GM12801 (cell line): ENCODE results near the gene FAM167B.

ENCODE experiments used
- TF ChIP-seq, protein P1 (sequence below): IDR thresholded peaks from one replicate; pipeline ENCODE4 v1.5.1; 2011; ENCODE audit warnings: control low read depth; ENCODE audit not compliant: insufficient read length; ENCODE audit errors: extremely low read depth

The FAM167B gene

GRCh38 chr1:32274646-32275340 lies 27.8 kb downstream of the FAM167B start:
- TF ChIP-seq, protein P1, sequence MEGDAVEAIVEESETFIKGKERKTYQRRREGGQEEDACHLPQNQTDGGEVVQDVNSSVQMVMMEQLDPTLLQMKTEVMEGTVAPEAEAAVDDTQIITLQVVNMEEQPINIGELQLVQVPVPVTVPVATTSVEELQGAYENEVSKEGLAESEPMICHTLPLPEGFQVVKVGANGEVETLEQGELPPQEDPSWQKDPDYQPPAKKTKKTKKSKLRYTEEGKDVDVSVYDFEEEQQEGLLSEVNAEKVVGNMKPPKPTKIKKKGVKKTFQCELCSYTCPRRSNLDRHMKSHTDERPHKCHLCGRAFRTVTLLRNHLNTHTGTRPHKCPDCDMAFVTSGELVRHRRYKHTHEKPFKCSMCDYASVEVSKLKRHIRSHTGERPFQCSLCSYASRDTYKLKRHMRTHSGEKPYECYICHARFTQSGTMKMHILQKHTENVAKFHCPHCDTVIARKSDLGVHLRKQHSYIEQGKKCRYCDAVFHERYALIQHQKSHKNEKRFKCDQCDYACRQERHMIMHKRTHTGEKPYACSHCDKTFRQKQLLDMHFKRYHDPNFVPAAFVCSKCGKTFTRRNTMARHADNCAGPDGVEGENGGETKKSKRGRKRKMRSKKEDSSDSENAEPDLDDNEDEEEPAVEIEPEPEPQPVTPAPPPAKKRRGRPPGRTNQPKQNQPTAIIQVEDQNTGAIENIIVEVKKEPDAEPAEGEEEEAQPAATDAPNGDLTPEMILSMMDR, result no peak

- TF ChIP-seq, protein P1, result no peak
These were observed 28.4 kb downstream of the FAM167B start for GRCh38 chr1:32275424-32275823.

- TF ChIP-seq, protein P1, result no peak
These were observed 29.2 kb downstream of the FAM167B start for GRCh38 chr1:32276032-32276782.

DNA sequence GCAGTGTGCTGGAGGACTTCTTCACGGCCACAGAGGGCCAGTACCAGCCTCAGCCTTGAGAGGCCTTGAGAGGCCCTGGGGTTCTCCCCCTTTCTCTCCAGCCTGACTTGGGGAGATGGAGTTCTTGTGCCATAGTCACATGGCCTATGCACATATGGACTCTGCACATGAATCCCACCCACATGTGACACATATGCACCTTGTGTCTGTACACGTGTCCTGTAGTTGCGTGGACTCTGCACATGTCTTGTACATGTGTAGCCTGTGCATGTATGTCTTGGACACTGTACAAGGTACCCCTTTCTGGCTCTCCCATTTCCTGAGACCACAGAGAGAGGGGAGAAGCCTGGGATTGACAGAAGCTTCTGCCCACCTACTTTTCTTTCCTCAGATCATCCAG lies 38.6 kb downstream of the FAM167B start:
- TF ChIP-seq, protein P1, result no peak

DNA sequence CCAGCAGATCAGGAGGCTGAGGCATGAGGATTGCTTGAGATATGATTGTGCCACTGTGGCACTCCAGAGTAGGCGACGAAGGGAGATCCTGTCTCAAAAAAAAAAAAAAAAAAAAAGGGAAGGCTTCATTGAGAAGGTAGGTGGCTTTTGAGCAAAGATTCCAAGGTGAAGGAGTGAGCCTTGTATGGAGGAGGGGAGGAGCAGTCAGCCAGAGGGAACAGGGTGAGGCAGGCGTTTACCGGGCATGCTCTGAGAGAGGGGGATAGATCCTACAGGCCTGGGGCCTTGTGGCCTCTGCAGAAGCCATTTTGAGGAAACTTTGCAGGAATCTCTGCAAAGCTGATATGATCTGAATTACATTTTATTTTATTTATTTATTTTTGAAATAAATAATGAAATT lies 39.7 kb downstream of the FAM167B start:
- TF ChIP-seq, protein P1, result no peak

DNA sequence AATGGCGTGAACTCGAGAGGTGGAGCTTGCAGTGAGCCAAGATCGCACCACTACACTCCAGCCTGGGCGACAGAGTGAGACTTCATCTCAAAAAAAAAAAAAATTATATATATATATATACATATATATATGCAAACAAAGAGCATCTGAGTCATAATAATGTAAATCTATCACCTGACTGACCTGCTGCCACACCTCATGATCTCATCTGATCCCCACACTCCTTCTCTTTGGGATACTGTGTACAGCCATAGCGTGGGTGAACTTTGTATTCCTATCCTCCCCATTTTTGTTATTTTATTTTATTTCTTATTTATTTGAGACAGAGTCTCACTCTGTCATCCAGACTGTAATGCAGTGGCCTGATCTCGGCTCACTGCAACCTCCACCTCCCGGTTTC lies 42.2 kb downstream of the FAM167B start:
- TF ChIP-seq, protein P1, result no peak

DNA sequence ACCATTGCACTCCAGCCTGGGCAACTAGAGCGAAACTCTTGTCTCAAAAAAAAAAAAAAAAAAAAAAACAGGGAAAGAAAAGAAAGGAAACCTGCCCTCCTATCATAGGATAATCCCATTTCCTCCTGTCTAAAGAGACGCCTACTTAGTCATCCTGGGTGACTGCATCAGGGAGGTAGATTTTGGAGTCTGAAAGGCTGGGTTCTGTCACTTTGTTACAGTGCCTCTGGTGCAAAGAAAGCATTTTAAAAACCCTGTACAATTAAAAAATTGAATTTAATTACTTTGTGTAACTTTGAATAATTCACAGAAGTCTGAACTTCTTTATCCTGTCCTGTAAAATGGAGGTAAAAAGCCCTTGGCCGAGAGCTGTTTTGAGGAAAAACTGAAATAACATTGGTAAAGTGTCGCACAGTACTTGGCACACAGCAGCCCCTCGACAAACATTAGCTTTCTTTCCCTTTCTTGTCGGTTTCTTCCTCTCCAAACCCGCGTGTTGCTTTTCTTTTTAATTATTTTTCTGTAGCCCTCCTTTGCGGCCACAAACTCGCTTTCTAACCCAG lies 44.2 kb downstream of the FAM167B start:
- TF ChIP-seq, protein P1, result no peak
